ENCODE results near the gene SPATA2L. TPM values are rescaled to one million over a fixed set of nuclear protein-coding genes. Genes with fewer than 3 reads are reported as not detected.
"Not testable (repeated sequence)": the region's sequence is repeated elsewhere in the genome, so short reads cannot be mapped to it uniquely, and the experiment has no call there.

The SPATA2L gene
- total and polyA plus RNA-seq, 2 experiments from 2014 or later, result 12.3 to 25.2 TPM

DNA sequence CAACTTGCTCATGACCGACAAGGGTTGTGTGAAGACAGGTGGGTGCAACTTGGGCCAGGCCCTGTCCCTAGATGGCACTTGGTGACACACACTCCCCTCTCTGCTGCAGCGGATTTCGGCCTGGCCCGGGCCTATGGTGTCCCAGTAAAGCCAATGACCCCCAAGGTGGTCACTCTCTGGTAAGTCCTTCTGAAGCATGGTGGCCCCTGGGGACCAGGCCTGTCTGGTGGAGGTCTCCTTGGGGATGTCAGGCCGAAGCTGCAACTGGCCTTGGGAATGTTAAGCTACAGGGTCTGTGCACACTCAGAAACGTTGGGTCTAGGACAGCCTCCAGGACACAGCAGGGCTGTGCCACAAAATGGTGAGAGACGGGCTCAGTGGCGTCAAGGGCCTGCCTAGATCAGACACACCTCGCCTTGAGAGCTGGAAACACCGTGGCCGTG is 8.2 kb downstream of the SPATA2L start:
- Histone ChIP-seq H3K36me3 (peaks cover 8% of the 10 kb centered on the region), H3K4me1 (ENCODE audit: low read depth) (no peaks in the 10 kb centered on the region), H3K9me3 (ENCODE audit: low read depth) (no peaks in the 10 kb centered on the region), H3K27me3 (no peaks in the 10 kb centered on the region), H3K4me3 (no peak overlapping the region), H3K27ac (no peak overlapping the region)
- TF ChIP-seq, protein P1, sequence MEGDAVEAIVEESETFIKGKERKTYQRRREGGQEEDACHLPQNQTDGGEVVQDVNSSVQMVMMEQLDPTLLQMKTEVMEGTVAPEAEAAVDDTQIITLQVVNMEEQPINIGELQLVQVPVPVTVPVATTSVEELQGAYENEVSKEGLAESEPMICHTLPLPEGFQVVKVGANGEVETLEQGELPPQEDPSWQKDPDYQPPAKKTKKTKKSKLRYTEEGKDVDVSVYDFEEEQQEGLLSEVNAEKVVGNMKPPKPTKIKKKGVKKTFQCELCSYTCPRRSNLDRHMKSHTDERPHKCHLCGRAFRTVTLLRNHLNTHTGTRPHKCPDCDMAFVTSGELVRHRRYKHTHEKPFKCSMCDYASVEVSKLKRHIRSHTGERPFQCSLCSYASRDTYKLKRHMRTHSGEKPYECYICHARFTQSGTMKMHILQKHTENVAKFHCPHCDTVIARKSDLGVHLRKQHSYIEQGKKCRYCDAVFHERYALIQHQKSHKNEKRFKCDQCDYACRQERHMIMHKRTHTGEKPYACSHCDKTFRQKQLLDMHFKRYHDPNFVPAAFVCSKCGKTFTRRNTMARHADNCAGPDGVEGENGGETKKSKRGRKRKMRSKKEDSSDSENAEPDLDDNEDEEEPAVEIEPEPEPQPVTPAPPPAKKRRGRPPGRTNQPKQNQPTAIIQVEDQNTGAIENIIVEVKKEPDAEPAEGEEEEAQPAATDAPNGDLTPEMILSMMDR (IDR thresholded peaks at IDR 0.05; ENCODE audit: low read depth, low read length), result no peak
- DNase-seq (ENCODE audit: low read depth in 1 of 2, low spot score in 1 of 2), result no peak

DNA sequence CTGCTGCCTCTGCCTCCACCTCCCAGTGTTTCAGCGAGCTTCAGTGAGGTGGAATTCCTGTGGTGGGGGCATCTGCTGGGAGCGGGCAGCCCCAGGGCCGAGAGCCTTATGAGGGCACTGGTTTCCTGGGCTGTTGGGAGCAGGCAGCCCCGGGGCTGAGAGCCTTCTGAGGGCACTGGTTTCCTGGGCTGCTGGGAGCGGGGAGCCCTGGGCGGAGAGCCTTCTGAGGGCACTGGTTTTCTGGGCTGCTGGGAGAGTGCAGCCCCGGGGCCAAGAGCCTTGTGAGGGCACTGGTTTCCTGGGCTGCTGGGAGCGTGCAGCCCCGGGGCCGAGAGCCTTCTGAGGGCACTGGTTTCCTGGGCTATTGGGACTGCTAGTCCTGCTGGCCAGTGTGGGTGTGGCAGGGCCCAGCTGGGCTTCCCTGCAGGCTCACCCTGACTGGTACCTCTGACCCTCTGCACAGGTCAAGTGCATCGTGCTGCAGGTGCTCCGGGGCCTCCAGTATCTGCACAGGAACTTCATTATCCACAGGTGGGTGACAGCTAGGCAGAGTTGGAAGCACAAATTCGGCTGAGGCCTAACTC is 9.4 kb downstream of the SPATA2L start:
- Histone ChIP-seq H3K4me1 (ENCODE audit: low read depth) (peaks cover 7% of the 10 kb centered on the region), H3K27ac (no peak overlapping the region), H3K4me3 (no peak overlapping the region), H3K36me3 (peaks cover 8% of the 10 kb centered on the region), H3K9me3 (ENCODE audit: low read depth) (no peaks in the 10 kb centered on the region), H3K27me3 (no peaks in the 10 kb centered on the region)
- TF ChIP-seq, protein P1 (IDR thresholded peaks at IDR 0.05; ENCODE audit: low read depth, low read length), result no peak
- DNase-seq (ENCODE audit: low read depth in 1 of 2, low spot score in 1 of 2), result no peak

DNA sequence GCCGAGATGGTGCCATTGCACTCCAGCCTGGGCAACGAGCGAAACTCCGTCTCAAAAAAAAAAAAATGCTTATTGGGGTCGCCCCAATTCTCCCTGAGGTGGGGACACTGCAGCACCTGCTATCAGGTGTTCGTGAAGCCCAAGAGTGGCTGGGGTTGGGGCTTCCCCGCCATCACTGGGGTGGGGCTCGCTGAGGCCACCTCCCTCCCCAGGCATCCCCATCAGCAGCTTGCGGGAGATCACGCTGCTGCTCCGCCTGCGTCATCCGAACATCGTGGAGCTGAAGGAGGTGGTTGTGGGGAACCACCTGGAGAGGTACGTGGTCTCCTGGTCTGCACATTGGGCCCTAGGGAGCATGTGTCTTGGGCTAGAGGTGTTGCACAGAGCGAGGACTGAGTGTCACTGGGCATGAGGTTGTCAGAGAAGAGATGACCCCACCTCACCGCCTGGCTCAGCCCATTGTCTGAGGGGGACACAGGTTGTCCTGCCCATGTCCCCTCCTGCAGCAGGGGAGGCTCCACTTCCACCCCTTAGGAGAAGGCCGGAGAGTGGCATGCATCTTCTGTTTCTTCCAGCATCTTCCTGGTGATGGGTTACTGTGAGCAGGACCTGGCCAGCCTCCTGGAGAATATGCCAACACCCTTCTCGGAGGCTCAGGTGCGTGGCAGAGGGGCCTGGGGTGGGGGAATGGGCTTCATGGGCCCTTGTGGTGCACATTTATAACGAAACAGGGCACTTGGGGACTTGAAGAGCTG is 10.1 kb downstream of the SPATA2L start:
- TF ChIP-seq, protein P1 (IDR thresholded peaks at IDR 0.05; ENCODE audit: low read depth, low read length), result no peak
- Histone ChIP-seq H3K4me3 (no peak overlapping the region), H3K4me1 (ENCODE audit: low read depth) (peaks cover 7% of the 10 kb centered on the region), H3K27me3 (no peaks in the 10 kb centered on the region), H3K27ac (no peak overlapping the region), H3K9me3 (ENCODE audit: low read depth) (no peaks in the 10 kb centered on the region), H3K36me3 (peaks cover 8% of the 10 kb centered on the region)
- no peak for DNase-seq (ENCODE audit: low read depth in 1 of 2, low spot score in 1 of 2)

DNA sequence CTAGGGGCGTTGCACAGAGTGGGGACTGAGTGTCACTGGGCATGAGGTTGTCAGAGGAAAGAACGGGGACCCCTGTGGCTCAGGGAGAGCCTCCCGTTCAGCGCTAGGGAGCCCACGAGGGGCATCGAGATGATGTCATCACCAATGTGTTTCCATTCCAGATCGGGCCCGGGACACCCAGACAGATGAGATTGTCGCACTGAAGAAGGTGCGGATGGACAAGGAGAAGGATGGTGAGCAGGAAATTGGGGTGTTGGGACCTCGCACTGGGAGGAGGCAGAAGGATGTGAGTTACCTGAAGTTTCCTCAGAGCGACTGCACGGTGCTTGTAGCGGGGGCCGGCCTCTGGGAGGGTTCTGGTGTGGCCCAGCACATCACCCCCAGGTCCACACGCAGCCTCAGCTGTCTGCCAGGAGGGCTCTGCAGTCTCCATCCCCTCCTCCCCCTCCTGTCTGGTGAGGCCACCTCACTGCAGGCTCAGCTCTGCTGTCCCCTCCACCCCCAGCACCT is 11.1 kb downstream of the SPATA2L start:
- no peak for DNase-seq (ENCODE audit: low read depth in 1 of 2, low spot score in 1 of 2)
- TF ChIP-seq, protein P1 (IDR thresholded peaks at IDR 0.05; ENCODE audit: low read depth, low read length), result no peak
- Histone ChIP-seq H3K4me3 (no peak overlapping the region), H3K27me3 (no peaks in the 10 kb centered on the region), H3K27ac (no peak overlapping the region), H3K36me3 (peaks cover 8% of the 10 kb centered on the region), H3K9me3 (ENCODE audit: low read depth) (no peaks in the 10 kb centered on the region), H3K4me1 (ENCODE audit: low read depth) (peaks cover 7% of the 10 kb centered on the region)

DNA sequence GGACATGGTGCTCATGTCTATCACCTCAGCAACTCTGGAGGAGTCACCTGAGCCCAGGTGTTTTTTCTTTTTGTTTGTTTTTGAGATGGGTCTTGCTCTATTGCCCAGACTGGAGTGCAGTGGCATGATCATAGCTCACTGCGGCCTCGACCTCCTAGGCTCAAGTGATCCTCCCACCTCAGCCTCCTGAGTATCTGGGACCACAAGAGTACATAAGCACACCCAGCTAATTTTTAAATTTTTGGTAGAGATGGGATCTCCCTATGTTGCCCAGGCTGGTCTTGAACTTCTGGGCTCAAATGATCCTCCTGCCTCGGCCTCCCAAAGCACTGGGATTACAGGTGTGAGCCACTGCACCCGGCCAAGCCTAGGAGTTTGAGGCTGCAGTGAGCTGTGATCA is 11.9 kb downstream of the SPATA2L start:
- DNase-seq (ENCODE audit: low read depth in 1 of 2, low spot score in 1 of 2); H3K4me1 ChIP-seq (ENCODE audit: low read depth); H3K4me3 ChIP-seq; H3K27ac ChIP-seq; H3K36me3 ChIP-seq; H3K27me3 ChIP-seq; H3K9me3 ChIP-seq (ENCODE audit: low read depth): not testable (repeated sequence)

DNA sequence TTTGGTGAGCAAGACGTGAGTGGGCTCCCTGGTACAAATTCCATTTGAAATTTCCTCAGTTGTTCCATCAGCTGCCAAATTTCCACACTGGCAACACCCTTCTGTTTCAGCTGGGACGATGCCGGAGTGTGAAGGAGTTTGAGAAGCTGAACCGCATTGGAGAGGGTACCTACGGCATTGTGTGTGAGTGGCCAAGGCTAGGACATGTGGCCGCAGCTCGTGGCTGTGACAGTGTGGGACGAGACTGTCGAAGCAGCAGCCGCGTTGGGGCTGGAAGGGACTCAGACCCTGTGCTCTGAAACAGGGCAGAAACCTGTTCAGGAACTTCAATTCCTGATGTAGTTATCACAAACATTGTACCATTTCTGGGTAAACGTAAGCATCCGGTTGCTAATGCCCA is 12.4 kb downstream of the SPATA2L start:
- Histone ChIP-seq H3K4me3 (no peak overlapping the region), H3K27ac (no peak overlapping the region), H3K36me3 (peaks cover 8% of the 10 kb centered on the region), H3K27me3 (no peaks in the 10 kb centered on the region), H3K4me1 (ENCODE audit: low read depth) (peaks cover 7% of the 10 kb centered on the region), H3K9me3 (ENCODE audit: low read depth) (no peaks in the 10 kb centered on the region)
- no peak for DNase-seq (ENCODE audit: low read depth in 1 of 2, low spot score in 1 of 2)
- TF ChIP-seq, protein P1 (IDR thresholded peaks at IDR 0.05; ENCODE audit: low read depth, low read length), result no peak

All from cardiac muscle cell (in vitro differentiated cells and primary cell).